Stimulated activated CD8-positive, alpha-beta memory T cell treated with anti-CD3 and anti-CD28 coated beads, Interleukin-4, amount 100 ng/mL, for 4 hours (primary cell): ENCODE results near the gene SMARCA5.
"Not testable (repeated sequence)": the region's sequence is repeated elsewhere in the genome, so short reads cannot be mapped to it uniquely, and the experiment has no call there.

Experiments used
- DNase-seq, 2 donors: peaks; one replicate each; pipeline ENCODE4 v3.0.0-alpha.2; 2020; ENCODE audit warnings: low read depth in 2 of 2, low spot score in 1 of 2

Gene SMARCA5, protein sequence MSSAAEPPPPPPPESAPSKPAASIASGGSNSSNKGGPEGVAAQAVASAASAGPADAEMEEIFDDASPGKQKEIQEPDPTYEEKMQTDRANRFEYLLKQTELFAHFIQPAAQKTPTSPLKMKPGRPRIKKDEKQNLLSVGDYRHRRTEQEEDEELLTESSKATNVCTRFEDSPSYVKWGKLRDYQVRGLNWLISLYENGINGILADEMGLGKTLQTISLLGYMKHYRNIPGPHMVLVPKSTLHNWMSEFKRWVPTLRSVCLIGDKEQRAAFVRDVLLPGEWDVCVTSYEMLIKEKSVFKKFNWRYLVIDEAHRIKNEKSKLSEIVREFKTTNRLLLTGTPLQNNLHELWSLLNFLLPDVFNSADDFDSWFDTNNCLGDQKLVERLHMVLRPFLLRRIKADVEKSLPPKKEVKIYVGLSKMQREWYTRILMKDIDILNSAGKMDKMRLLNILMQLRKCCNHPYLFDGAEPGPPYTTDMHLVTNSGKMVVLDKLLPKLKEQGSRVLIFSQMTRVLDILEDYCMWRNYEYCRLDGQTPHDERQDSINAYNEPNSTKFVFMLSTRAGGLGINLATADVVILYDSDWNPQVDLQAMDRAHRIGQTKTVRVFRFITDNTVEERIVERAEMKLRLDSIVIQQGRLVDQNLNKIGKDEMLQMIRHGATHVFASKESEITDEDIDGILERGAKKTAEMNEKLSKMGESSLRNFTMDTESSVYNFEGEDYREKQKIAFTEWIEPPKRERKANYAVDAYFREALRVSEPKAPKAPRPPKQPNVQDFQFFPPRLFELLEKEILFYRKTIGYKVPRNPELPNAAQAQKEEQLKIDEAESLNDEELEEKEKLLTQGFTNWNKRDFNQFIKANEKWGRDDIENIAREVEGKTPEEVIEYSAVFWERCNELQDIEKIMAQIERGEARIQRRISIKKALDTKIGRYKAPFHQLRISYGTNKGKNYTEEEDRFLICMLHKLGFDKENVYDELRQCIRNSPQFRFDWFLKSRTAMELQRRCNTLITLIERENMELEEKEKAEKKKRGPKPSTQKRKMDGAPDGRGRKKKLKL

GRCh38 chr4:143513314-143514168 lies at the start of gene SMARCA5:
Gene SMARCA5 (plus strand): TSS chr4:143513702. CDS start chr4:143513925, 223 bp downstream.
- peak; percentile 86 to 92 for DNase-seq

GRCh38 chr4:143473334-143474126 lies 40.0 kb upstream of the SMARCA5 start:
- DNase-seq, result no peak

- no peak for DNase-seq
These were observed 36.0 kb upstream of the SMARCA5 start for GRCh38 chr4:143477487-143477886.

DNA sequence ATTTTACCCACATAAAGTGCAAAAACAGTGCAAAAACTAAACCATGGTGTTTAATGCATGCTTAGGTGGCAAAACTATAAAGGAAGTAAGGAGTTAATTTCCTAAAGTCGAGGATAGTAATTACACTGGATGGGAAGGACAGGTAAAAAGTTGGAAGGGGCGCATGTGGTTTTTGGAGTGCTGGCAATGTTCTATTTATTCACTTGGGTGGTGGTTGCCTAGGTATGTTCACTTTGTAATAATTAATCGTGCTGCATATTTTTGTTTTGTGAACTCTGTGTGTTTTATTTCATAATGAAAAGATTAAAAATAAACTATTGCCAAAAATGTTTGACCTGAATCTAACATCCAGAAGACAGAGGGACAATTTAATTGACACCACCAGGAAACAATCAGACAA lies 32.1 kb upstream of the SMARCA5 start:
- no peak for DNase-seq

GRCh38 chr4:143482840-143483239 lies 30.7 kb upstream of the SMARCA5 start:
- no peak for DNase-seq

DNA sequence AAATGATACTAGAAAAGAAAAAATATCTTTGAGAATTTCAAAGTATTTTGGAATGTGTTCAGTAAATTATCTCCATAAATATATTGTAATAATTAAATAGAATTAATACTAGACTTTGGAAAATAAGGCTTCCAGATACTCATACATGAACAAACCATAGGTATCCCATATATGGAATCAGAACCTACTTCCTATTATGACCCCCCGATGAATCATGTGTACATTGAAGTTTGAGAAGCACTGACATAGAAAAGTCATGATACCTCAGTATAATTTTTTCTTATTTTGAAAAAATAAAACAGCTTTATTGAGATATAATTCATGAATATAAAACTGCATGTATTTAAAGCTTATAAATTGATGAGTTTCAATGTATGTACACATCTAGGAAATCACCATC lies 27.2 kb upstream of the SMARCA5 start:
- DNase-seq, result no peak

GRCh38 chr4:143488687-143489086 lies 24.8 kb upstream of the SMARCA5 start:
- DNase-seq, result no peak

GRCh38 chr4:143489106-143489505 lies 24.4 kb upstream of the SMARCA5 start:
- DNase-seq, result no peak

DNA sequence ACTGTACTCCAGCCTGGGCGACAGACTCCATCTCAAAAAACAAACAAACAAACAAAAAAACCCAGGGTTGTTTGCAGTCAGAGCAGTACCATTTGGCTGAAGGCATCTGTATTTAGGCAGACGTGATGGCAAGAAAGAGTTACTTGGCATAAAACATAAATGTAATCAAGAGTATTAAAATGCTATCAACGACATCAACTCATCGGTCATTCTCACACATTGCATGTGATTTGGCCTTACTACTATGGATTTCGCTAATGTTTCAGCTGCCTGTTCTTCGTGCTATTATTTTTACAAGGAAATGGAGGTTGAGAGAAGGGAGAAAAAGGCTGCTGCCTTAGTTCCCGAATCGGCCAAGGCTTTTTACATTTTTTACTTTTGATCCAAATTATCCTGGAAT lies 15.5 kb upstream of the SMARCA5 start:
- DNase-seq, result no peak

DNA sequence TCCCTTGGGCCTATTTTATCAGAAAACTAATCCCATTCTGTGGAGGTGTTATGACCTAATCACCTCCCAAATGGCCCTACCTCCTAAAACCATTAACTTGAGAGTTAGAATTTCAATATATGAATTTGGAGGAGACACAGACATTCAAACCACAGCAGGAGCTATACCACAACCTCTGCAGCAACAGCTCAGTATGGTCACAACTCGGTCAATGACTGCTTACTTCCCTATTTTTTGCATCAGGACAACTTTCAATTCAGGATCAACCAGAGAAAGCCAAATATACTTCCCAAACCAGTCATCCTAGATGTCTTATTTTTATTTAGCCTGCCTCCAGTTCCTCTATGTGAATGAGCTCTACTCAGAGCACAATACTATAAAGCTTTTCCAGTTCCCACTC lies 11.3 kb upstream of the SMARCA5 start:
- no peak for DNase-seq

- no peak for DNase-seq
These were observed 7.5 kb upstream of the SMARCA5 start for GRCh38 chr4:143506031-143506430.

GRCh38 chr4:143511906-143512305 lies 1.6 kb upstream of the SMARCA5 start:
- no peak for DNase-seq

DNA sequence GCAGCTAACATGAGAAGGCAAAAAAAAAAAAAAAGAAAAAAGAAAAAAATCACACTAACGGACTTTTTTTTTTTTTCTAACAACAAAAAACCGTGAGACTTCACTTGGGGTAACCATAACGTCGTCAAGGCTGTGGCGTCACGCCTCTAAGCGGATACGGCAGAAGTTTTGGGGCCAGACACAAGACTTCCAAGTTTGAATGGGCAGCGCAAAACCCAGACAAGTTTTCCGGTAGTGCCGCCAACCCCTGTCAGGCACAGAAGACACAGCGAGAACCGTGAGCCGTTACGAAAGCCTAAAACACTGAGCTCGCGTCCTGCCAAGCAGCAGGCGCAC lies 556 bp upstream of the SMARCA5 start:
- DNase-seq, result no peak

DNA sequence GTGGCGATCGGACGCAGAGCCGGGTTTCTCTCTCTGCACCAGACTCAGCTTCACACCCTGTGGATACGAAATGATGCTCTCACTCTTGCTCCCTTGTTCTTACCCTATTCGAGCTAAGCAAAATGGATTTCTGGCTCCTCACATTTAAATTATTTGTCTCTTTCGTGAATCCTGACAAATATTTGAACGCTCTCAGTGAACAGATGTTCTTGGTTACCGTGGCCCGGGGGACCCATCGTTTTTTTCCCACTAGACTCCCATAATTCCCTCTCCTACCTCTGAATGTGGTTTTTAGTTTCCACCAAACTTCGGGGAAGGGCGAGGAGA lies 630 bp downstream of the SMARCA5 start:
- DNase-seq, result no peak

- no peak for DNase-seq
These were observed 995 bp downstream of the SMARCA5 start for GRCh38 chr4:143514497-143514896.

GRCh38 chr4:143514901-143515300 lies 1.4 kb downstream of the SMARCA5 start:
- no peak for DNase-seq

- DNase-seq, result no peak
These were observed 2.4 kb downstream of the SMARCA5 start for GRCh38 chr4:143515905-143516304.

- DNase-seq, result no peak
These were observed 4.3 kb downstream of the SMARCA5 start for GRCh38 chr4:143517764-143518163.

DNA sequence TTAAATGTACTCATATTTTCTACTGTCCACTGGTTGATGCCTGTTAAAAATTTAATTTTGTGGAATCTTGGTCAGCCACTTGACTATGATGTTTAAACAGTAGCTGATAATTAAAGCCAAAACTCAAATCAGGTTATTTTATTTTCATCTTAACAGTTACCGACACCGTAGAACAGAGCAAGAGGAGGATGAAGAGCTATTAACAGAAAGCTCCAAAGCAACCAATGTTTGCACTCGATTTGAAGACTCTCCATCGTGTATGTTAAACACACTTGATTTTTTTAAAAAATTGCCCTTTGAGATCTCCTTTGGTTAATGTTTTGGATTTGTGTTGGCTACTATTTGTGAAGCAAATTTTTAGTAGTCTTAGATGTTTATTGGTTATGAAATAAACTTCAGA lies 10.7 kb downstream of the SMARCA5 start:
- no peak for DNase-seq

DNA sequence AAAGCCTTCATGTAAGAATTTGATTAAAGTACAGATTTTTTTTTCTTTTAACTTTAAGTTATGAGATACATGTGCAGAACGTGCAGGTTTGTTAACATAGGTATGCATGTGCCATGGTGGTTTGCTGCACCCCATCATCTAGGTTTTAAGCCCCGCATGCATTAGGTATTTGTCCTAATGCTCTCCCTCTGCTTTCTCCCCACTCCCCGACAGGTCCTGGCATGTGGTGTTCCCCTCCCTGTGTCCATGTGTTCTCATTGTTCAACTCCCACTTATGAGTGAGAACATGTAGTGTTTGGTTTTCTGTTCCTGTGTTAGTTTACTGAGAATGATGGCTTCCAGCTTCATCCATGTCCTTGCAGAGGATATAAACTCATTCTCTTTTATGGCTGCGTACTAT lies 14.5 kb downstream of the SMARCA5 start:
- not testable (repeated sequence) for DNase-seq
